HUES48 (cell line): ENCODE results near the gene DAND5.
"Not testable (repeated sequence)": the region's sequence is repeated elsewhere in the genome, so short reads cannot be mapped to it uniquely, and the experiment has no call there.

Experiments
- H3K27ac ChIP-seq: one replicate; pipeline ENCODE4 v1.7.0; 2013; ENCODE audit warnings: low read depth, low read length, inconsistent platforms
- H3K27me3 ChIP-seq: 2 replicates; pipeline ENCODE4 v1.6.1; 2013; ENCODE audit warnings: mild to moderate bottlenecking, low read length; ENCODE audit not compliant: control insufficient read depth, insufficient read depth
- H3K36me3 ChIP-seq: 2 replicates; pipeline ENCODE4 v1.6.1; 2013; ENCODE audit warnings: low read length; ENCODE audit not compliant: control insufficient read depth, insufficient read depth
- H3K4me1 ChIP-seq: 2 replicates; pipeline ENCODE4 v1.6.1; 2013; ENCODE audit warnings: mild to moderate bottlenecking, low read length; ENCODE audit not compliant: control insufficient read depth, insufficient read depth
- H3K4me3 ChIP-seq: 2 replicates; pipeline ENCODE4 v1.5.1; 2013; ENCODE audit warnings: mild to moderate bottlenecking, low read depth, low read length
- H3K9ac ChIP-seq: 2 replicates; pipeline ENCODE4 v1.6.1; 2013; ENCODE audit warnings: mild to moderate bottlenecking, low read depth, low read length, moderate library complexity
- H3K9me3 ChIP-seq: 2 replicates; pipeline ENCODE4 v1.6.1; 2013; ENCODE audit warnings: low read length; ENCODE audit not compliant: control insufficient read depth, insufficient read depth

Gene DAND5

GRCh38 chr19:12946731-12947496, 22.5 kb upstream of the DAND5 start:
- Histone ChIP-seq H3K4me1 (0 out of 2 replicates have a peak, but pooled peaks cover 8% of the 10 kb centered on the region), H3K4me3 (peak overlapping the region; percentile 87), H3K9ac (peak overlapping the region; percentile 83), H3K27ac (peak overlapping the region; percentile 100), H3K36me3 (peaks cover 72% of the 10 kb centered on the region), H3K27me3 (no peaks in the 10 kb centered on the region), H3K9me3 (no peaks in the 10 kb centered on the region)

GRCh38 chr19:12947702-12948611, 21.4 kb upstream of the DAND5 start:
- H3K36me3 ChIP-seq = peaks cover 70% of the 10 kb centered on the region
- H3K9me3 ChIP-seq = no peaks in the 10 kb centered on the region
- H3K4me1 ChIP-seq = 0 out of 2 replicates have a peak, but pooled peaks cover 14% of the 10 kb centered on the region
- H3K9ac ChIP-seq = no peak overlapping the region
- H3K27me3 ChIP-seq = no peaks in the 10 kb centered on the region
- H3K4me3 ChIP-seq = no peak overlapping the region
- H3K27ac ChIP-seq = no peak overlapping the region

GRCh38 chr19:12948612-12949362, 20.6 kb upstream of the DAND5 start:
- H3K36me3 ChIP-seq = peaks cover 70% of the 10 kb centered on the region
- no peaks in the 10 kb centered on the region for H3K27me3 ChIP-seq
- H3K9ac ChIP-seq = no peak overlapping the region
- H3K4me3 ChIP-seq = no peak overlapping the region
- 0 out of 2 replicates have a peak, but pooled peaks cover 14% of the 10 kb centered on the region for H3K4me1 ChIP-seq
- H3K9me3 ChIP-seq = no peaks in the 10 kb centered on the region
- H3K27ac ChIP-seq = no peak overlapping the region

- Histone ChIP-seq H3K27ac (no peak overlapping the region), H3K9me3 (no peaks in the 10 kb centered on the region), H3K27me3 (no peaks in the 10 kb centered on the region), H3K4me3 (no peak overlapping the region), H3K36me3 (peaks cover 70% of the 10 kb centered on the region), H3K4me1 (0 out of 2 replicates have a peak, but pooled peaks cover 14% of the 10 kb centered on the region), H3K9ac (no peak overlapping the region)
Measured at GRCh38 chr19:12949363-12950283, 19.8 kb upstream of the DAND5 start.

- Histone ChIP-seq H3K27ac (peak overlapping the region; percentile 4), H3K4me1 (peaks cover 18% of the 10 kb centered on the region), H3K36me3 (peaks cover 73% of the 10 kb centered on the region)
- not testable (repeated sequence) for H3K27me3 ChIP-seq, H3K9ac ChIP-seq, H3K9me3 ChIP-seq, H3K4me3 ChIP-seq
Measured at GRCh38 chr19:12952050-12952449, 17.3 kb upstream of the DAND5 start.

- H3K36me3 ChIP-seq = peaks cover 72% of the 10 kb centered on the region
- peak overlapping the region; percentile 47 for H3K27ac ChIP-seq
- no peaks in the 10 kb centered on the region for H3K27me3 ChIP-seq
- no peaks in the 10 kb centered on the region for H3K9me3 ChIP-seq
- no peak overlapping the region; the same call in 1 of the 2 replicates for H3K9ac ChIP-seq
- peaks cover 15% of the 10 kb centered on the region for H3K4me1 ChIP-seq
- no peak overlapping the region for H3K4me3 ChIP-seq
Measured at GRCh38 chr19:12952488-12953137, 16.8 kb upstream of the DAND5 start.

- no peaks in the 10 kb centered on the region for H3K9me3 ChIP-seq
- H3K36me3 ChIP-seq = peaks cover 65% of the 10 kb centered on the region
- peak overlapping the region; percentile 8 for H3K27ac ChIP-seq
- no peak overlapping the region for H3K9ac ChIP-seq
- no peak overlapping the region for H3K4me3 ChIP-seq
- H3K4me1 ChIP-seq = peaks cover 15% of the 10 kb centered on the region
- no peaks in the 10 kb centered on the region for H3K27me3 ChIP-seq
Measured at GRCh38 chr19:12953138-12953798, 16.1 kb upstream of the DAND5 start.

GRCh38 chr19:12953799-12954611, 15.4 kb upstream of the DAND5 start:
- H3K4me1 ChIP-seq = peaks cover 15% of the 10 kb centered on the region
- H3K9ac ChIP-seq = no peak overlapping the region
- H3K27ac ChIP-seq = no peak overlapping the region
- H3K4me3 ChIP-seq = no peak overlapping the region
- no peaks in the 10 kb centered on the region for H3K27me3 ChIP-seq
- H3K36me3 ChIP-seq = peaks cover 58% of the 10 kb centered on the region
- H3K9me3 ChIP-seq = no peaks in the 10 kb centered on the region

GRCh38 chr19:12954612-12954962, 14.8 kb upstream of the DAND5 start:
- H3K9ac ChIP-seq = no peak overlapping the region
- H3K9me3 ChIP-seq = no peaks in the 10 kb centered on the region
- H3K36me3 ChIP-seq = peaks cover 52% of the 10 kb centered on the region
- H3K4me1 ChIP-seq = peaks cover 15% of the 10 kb centered on the region
- H3K4me3 ChIP-seq = no peak overlapping the region
- no peak overlapping the region for H3K27ac ChIP-seq
- no peaks in the 10 kb centered on the region for H3K27me3 ChIP-seq
